Astrocyte of the hippocampus (primary cell): ENCODE results near the gene STARD3.

Experiments
- DNase-seq: peaks from one replicate; pipeline ENCODE4 v3.0.0; 2011; ENCODE audit warnings: low read depth, low spot score

Gene STARD3

DNA sequence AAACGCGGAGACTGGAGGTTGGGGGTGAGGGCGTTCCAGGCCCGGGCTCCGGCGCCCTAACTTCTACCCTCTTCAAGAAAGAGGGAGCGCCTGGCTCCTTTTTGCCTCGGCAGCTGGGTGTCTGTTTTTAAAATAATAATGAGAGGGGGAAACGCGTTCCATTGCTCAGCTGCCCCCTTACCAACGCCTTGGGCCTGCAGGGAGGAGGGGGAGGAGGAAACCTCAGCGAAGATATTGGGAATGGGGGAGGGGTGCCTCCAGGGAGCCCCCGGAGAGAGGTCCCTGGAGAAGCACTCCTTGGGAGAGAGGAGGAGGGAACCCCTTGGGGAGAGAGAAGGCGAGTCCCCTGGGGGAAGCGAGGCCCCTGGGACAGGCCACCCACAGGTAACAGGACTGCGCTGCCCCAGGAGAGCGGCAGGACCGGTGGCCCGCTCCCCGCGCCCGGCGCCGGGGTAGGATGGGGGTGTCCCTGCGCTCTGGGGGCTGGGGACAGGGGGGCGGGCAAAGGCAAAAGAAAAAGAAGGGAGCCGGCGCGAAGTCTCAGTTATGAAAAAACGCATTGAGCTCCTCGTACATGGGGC is 31.9 kb upstream of the STARD3 start:
- no peak for DNase-seq

GRCh38 chr17:39605492-39606433 is 31.2 kb upstream of the STARD3 start:
- DNase-seq, result peak; percentile 46

DNA sequence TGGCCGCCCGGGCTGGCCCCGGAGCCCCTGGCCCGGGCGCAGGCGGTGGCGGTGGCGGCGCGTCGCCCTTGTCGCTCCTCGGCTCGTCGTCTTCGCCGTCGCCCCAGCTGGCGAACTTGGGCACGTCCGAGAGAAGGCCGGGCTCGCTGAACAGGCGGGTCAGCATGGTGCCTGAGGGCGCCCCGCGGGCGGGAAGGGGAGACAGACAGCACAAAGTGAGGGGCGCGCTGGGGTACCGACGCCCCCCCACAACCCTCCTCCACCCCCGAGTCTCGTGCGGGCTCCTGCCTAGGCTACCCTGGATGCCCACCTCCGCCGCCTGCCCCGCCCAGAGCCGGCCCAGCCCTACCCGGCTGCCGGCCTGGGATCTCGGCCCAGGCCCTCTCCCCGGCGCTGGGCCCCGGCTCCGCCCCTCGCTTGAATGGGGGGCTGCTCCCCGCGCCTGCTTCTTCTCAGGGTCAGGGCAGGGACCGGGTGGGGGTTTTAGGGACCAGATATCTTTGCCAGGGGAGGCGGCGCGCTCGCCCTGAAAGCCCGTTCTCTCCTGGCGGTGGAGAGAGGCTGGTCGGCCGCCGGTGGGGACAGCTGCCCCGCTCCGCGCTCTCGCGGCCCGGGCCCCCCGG is 30.4 kb upstream of the STARD3 start:
- DNase-seq, result no peak

- DNase-seq, result no peak
Measured at GRCh38 chr17:39607057-39607850, 29.7 kb upstream of the STARD3 start.

- DNase-seq, result no peak
Measured at GRCh38 chr17:39607851-39608130, 29.2 kb upstream of the STARD3 start, which contains the start of gene NEUROD2. TSS of gene NEUROD2 (minus strand) at chr17:39607920. CDS start at chr17:39606599, 1,321 bp downstream.

- DNase-seq, result no peak
Measured at GRCh38 chr17:39608142-39608981, 28.6 kb upstream of the STARD3 start.

GRCh38 chr17:39609416-39610025 is 27.4 kb upstream of the STARD3 start:
- no peak for DNase-seq

DNA sequence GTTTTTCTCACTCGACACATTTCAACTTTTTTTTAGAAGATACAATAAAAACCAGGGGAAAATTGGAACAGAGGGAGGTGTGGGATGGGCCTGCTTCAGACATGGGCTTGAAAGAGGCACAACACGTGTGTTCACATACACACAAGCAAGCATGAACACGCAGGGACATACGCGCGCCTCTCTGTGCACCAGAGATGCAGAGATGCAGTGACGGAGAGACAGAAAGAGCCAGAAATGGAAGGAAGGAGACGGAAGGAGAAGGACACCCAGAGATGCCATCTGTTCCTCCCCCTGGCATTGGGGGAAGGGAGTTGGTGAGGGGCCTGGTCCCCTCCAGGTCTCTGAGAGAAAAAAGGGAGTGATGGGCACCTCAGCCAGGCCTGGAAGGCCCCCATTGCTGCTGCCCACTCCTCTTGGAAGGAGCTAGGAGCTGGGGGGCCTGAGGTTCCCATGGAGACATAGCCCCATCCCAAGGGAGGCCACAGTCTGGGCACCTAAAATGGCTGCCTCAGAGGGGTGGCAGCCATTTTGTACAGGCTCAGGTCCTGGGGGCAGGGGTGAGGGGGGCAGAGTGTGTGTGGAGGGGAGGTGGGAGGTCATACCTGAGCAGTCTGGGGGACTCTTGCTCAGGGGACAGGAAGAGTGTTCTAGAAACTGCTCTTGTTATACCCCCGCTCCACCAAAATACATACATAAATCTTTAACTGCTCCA is 25.4 kb upstream of the STARD3 start:
- no peak for DNase-seq

DNA sequence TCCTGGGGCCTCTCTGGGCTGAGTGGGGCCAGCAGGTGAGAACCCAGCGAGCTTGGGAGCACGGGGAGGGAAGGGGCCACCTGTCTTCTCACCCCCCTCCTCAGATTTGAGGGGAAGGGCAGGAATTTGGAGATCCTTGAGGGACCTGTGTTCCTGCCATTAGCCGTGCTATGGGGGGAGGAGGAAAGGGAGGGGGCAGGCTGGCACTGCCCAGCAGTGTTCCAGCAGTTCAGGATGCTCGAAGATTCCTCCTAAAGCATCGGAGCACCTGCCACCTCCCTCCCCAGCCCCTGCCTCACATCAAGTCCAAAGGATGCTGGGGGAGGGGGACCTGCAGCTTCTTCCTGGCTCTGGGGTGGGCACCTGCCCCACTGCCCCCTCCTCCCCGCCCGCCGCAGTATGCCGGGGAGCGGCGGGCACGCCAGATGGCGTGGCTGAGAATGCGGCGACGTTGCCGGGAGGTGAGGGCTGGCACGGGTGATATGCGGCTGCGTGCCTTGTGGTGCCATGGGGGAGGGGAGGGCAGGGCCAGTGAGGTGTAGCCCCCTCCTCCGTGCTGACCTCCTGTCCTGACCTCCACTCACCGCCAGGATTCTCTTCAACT is 24.6 kb upstream of the STARD3 start:
- DNase-seq, result no peak

DNA sequence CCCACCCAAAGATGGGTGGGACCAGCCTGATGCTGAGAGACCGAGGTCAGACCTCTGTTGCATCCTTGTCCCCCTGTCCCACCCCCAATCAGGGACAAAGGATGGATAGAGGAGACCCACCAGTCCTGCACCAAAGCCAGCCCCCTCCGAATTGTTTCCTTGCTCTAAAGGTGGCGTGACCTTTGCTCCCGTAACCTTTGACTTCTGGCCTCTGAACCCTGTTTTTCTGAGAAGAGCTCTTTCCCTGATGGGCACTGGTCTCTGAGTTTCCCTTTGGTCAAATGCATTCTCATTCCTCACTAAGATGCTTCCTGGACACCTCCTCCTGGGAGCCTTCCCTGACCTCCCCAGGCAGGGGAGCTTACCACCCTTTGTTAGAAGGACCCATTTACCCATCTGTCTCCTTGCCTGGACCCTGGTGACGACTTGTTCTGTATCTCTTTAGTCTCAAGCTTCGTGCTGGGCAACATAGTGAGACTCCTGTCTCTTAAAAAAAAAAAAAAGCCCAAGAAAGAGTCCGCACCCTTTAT is 23.9 kb upstream of the STARD3 start:
- no peak for DNase-seq

DNA sequence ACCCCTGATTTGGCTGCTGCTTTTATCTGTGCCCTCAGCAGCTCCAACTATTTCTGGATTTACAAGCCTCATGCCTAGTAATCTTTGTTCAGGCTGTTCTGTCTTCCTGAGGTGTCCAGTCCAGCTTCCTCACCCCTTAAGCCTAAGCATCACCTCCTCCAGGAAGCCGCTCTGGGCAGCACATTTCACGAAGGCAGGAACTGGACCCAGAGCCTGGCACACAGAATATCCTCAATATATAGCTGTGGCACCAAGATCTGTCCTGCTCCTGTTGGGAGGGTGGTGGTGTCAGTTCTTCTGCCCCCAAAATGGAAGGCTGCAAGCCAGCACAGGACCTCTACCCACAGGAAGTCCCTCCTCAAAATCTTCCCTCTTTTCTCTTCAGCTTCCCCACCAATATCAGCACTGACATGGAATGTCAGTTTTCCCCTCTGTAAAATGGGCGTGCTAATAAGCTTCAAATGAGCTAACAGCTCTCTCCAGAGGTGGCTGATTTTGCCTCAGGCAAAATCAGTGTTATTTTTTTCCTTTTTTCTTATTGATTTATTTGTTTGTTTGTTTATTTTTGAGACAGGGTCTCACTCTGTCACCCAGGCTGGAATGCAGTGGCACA is 22.3 kb upstream of the STARD3 start:
- DNase-seq, result no peak

DNA sequence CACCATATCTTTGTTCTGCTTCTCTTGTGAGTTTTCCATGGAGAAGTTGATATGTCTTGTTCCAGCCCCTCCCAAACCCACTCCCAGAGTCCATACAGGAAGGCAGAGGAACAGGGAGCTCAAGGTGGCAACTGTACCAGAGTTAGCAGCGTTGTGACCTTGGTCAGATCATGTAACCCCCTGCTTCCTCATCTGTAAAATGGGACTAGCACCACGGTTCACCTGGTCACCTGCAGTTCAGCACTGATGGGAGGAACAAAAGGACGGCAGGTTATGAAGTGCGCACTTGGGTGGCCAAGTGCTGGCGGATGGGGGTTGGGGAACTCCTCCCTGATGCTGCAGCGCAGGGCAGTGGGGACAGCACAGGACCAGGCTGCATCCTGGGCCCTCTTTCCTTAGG is 21.5 kb upstream of the STARD3 start:
- no peak for DNase-seq

DNA sequence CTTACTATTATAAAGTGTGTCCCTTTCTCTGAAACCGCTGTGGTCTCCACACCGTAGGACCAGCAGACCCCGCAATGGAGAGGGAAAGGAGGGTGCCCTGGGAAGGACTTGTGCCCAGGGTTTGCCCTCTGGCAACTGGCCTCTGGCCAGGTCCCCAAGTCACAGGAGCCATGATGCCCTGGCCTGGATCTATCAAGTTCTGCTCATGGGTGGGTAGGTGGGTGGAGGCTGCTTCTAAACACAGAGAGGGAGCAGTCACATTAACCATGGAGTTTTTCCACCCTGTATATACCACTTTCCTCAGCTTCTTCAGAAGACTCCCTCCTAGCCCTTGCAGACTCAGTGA is 19.9 kb upstream of the STARD3 start:
- no peak for DNase-seq

GRCh38 chr17:39617446-39618245 is 19.3 kb upstream of the STARD3 start:
- peak; percentile 72 for DNase-seq

DNA sequence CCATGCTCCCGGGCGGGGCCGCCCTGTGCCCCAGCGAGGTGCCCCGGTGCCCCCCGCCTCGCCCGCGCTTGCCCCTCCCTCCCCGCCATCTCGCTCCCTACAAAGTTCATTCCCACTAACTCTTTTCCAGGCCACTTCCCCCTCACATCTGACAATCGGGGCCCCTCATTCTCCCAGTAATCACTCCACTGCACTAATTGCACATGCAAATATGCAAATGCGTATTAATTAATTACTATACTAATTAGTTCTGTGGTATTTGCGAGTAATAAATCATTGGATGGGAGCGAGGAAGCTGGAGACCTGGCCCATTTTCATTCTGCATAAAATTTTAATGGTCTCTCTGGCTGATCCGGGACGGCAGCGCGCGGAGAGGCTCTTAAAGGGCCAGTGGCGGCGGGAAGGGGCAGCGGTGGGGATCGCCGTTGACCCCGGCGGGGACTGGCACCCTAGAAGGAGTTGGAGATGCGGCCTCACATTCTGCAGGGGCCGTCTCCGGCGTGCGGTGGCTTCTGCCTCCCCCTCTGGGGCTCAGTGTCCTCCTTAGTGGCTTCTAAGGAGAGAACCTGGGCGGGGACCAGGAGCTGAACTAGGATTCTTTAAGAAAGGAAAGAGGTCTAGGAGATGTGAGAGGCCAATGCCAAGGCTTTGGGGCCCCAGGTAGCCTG is 18.6 kb upstream of the STARD3 start:
- peak; percentile 32 for DNase-seq

- no peak for DNase-seq
Measured at GRCh38 chr17:39618956-39619785, 17.8 kb upstream of the STARD3 start.

GRCh38 chr17:39619786-39620101 is 17.2 kb upstream of the STARD3 start:
- no peak for DNase-seq
